Memory B cell (primary cell): Measurements from ENCODE around the gene PCDHA4.
"Not testable (repeated sequence)": the region's sequence is repeated elsewhere in the genome, so short reads cannot be mapped to it uniquely, and the experiment has no call there.

Experiments
- ATAC-seq: fragments of 150-1000 bp; cut with Tn5 transposase; 2 replicates; pipeline ENCODE4 v1.10.0; 2021; ENCODE audit warnings: low read depth, mild to moderate bottlenecking, moderate library complexity
- DNase-seq, 2 donors: peaks; one replicate each; pipeline ENCODE4 v3.0.0; 2022; ENCODE audit warnings: low spot score in 2 of 2
- H3K27ac Mint-ChIP-seq: one replicate; pipeline ENCODE4 v1.8.0; 2022; ENCODE audit warnings: mild to moderate bottlenecking, moderate library complexity, mixed read lengths
- H3K27me3 Mint-ChIP-seq: one replicate; pipeline ENCODE4 v1.8.0; 2022; ENCODE audit warnings: mixed read lengths
- H3K36me3 Mint-ChIP-seq: one replicate; pipeline ENCODE4 v1.8.0; 2022; ENCODE audit warnings: mild to moderate bottlenecking, mixed read lengths
- H3K4me1 Mint-ChIP-seq: one replicate; pipeline ENCODE4 v1.8.0; 2022; ENCODE audit warnings: mixed read lengths
- H3K4me3 Mint-ChIP-seq: one replicate; pipeline ENCODE4 v1.8.0; 2022; ENCODE audit warnings: mild to moderate bottlenecking, moderate library complexity, mixed read lengths
- H3K9me3 Mint-ChIP-seq: one replicate; pipeline ENCODE4 v1.8.0; 2022; ENCODE audit warnings: mixed read lengths

The PCDHA4 gene

DNA sequence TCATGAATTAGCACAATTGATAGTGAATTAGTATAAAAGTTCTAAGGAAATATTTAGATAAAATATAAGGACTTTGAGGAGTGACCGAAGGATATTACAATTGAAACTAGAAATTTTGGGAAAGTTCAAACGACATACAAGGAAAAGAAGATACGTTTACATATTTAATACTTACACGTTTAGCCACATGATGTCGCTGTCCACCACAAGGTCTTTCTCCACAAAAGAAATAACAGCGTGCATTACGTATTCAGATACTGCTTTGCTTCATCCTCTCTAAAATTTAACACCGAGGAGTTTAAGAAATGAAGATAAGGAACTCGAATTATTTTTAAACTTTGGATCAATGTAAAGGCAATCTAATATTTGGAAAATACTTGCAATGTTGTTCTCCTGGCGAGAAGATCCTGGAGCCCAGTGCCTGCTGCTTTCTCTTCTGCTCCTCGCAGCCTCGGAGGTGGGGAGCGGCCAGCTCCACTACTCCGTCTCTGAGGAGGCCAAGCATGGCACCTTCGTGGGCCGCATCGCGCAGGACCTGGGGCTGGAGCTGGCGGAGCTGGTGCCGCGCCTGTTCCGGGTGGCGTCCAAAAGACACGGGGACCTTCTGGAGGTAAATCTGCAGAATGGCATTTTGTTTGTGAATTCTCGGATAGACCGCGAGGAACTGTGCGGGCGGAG, 5.9 kb upstream of the PCDHA4 start, which contains the start of gene PCDHA3:
PCDHA3 (plus strand) TSS at position 242 of the 678 bp plus-strand sequence.
- Mint-ChIP-seq H3K9me3 (peaks cover 9% of the 10 kb centered on the region), H3K4me3 (no peak within 1 kb of the TSS), H3K36me3 (peaks cover 1% of the 10 kb centered on the region), H3K27ac (no peak within 1 kb of the TSS), H3K4me1 (no peaks in the 10 kb centered on the region), H3K27me3 (peaks cover 2% of the 10 kb centered on the region)
- ATAC-seq, result no peak
- DNase-seq, result no peak

DNA sequence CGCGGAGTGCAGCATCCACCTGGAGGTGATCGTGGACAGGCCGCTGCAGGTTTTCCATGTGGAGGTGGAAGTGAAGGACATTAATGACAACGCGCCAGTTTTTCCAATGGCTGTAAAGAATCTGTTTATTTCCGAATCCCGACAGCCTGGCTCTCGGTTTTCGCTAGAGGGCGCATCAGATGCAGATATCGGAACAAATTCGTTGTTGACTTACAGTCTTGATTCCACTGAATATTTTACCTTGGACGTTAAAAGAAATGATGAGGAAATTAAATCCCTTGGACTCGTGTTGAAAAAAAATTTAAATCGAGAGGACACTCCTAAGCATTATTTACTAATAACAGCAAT, 5.4 kb upstream of the PCDHA4 start:
- Mint-ChIP-seq H3K4me3 (no peak overlapping the region), H3K27ac (no peak overlapping the region), H3K9me3 (peaks cover 9% of the 10 kb centered on the region), H3K4me1 (no peaks in the 10 kb centered on the region), H3K27me3 (peaks cover 2% of the 10 kb centered on the region), H3K36me3 (peaks cover 1% of the 10 kb centered on the region)
- ATAC-seq (no peak), DNase-seq (no peak)

DNA sequence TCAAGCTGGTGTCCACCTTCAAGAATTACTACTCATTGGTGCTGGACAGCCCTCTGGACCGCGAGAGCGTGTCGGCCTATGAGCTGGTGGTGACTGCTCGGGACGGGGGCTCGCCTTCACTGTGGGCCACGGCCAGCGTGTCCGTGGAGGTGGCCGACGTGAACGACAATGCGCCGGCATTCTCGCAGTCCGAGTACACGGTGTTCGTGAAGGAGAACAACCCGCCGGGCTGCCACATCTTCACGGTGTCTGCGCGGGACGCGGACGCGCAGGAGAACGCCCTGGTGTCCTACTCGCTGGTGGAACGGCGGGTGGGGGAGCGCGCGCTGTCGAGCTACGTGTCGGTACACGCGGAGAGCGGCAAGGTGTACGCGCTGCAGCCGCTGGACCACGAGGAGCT, 4.5 kb upstream of the PCDHA4 start:
- not testable (repeated sequence) for H3K4me3 Mint-ChIP-seq, H3K4me1 Mint-ChIP-seq, H3K27me3 Mint-ChIP-seq, H3K36me3 Mint-ChIP-seq, H3K9me3 Mint-ChIP-seq, DNase-seq, H3K27ac Mint-ChIP-seq, ATAC-seq

DNA sequence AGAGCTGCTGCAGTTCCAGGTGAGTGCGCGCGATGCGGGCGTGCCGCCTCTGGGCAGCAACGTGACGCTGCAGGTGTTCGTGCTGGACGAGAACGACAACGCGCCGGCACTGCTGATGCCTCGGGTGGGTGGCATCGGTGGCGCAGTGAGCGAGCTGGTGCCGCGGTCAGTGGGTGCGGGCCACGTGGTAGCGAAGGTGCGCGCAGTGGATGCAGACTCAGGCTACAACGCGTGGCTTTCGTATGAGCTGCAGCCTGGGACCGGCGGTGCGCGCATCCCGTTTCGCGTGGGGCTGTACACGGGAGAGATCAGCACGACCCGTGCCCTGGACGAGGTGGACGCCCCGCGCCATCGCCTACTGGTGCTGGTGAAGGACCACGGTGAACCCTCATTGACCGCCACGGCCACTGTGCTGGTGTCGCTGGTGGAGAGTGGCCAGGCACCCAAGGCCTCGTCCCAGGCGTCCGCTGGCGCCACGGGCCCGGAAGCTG, 4.0 kb upstream of the PCDHA4 start:
- DNase-seq (no peak), ATAC-seq (no peak)
- no peak overlapping the region for H3K27ac Mint-ChIP-seq
- no peaks in the 10 kb centered on the region for H3K4me1 Mint-ChIP-seq
- peaks cover 1% of the 10 kb centered on the region for H3K36me3 Mint-ChIP-seq
- no peak overlapping the region for H3K4me3 Mint-ChIP-seq
- H3K9me3 Mint-ChIP-seq, result peaks cover 9% of the 10 kb centered on the region
- H3K27me3 Mint-ChIP-seq, result peaks cover 2% of the 10 kb centered on the region

DNA sequence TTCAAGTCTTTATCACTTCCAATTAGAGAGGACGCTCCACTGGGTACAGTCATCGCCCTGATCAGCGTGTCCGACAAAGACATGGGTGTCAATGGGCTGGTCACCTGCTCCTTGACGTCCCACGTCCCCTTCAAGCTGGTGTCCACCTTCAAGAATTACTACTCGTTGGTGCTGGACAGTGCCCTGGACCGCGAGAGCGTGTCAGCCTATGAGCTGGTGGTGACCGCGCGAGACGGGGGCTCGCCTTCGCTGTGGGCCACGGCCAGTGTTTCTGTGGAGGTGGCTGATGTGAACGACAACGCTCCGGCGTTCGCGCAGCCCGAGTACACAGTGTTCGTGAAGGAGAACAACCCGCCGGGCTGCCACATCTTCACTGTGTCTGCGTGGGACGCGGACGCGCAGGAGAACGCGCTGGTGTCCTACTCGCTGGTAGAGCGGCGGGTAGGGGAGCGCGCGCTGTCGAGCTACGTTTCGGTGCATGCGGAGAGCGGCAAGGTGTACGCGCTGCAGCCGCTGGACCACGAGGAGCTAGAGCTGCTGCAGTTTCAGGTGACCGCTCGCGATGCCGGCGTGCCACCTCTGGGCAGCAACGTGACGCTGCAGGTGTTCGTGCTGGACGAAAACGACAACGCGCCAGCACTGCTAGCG, 1.5 kb downstream of the PCDHA4 start:
- H3K27me3 Mint-ChIP-seq, ATAC-seq, H3K27ac Mint-ChIP-seq, H3K36me3 Mint-ChIP-seq, H3K4me3 Mint-ChIP-seq, DNase-seq, H3K4me1 Mint-ChIP-seq: not testable (repeated sequence)
- peaks cover 13% of the 10 kb centered on the region for H3K9me3 Mint-ChIP-seq

DNA sequence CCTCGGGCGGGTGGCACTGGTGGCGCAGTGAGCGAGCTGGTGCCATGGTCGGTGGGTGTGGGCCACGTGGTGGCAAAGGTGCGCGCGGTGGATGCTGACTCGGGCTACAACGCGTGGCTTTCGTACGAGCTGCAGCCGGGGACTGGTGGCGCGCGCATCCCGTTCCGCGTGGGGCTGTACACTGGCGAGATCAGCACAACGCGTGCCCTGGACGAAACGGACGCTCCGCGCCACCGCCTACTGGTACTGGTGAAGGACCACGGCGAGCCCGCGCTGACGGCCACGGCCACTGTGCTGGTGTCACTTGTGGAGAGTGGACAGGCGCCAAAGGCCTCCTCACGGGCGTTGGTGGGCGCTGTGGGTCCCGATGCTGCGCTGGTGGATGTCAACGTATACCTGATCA, 2.0 kb downstream of the PCDHA4 start:
- ATAC-seq, result no peak
- Mint-ChIP-seq H3K27me3 (peaks cover 2% of the 10 kb centered on the region), H3K27ac (no peak overlapping the region), H3K4me1 (no peaks in the 10 kb centered on the region), H3K36me3 (peaks cover 3% of the 10 kb centered on the region), H3K4me3 (no peak overlapping the region), H3K9me3 (peaks cover 12% of the 10 kb centered on the region)
- no peak for DNase-seq

DNA sequence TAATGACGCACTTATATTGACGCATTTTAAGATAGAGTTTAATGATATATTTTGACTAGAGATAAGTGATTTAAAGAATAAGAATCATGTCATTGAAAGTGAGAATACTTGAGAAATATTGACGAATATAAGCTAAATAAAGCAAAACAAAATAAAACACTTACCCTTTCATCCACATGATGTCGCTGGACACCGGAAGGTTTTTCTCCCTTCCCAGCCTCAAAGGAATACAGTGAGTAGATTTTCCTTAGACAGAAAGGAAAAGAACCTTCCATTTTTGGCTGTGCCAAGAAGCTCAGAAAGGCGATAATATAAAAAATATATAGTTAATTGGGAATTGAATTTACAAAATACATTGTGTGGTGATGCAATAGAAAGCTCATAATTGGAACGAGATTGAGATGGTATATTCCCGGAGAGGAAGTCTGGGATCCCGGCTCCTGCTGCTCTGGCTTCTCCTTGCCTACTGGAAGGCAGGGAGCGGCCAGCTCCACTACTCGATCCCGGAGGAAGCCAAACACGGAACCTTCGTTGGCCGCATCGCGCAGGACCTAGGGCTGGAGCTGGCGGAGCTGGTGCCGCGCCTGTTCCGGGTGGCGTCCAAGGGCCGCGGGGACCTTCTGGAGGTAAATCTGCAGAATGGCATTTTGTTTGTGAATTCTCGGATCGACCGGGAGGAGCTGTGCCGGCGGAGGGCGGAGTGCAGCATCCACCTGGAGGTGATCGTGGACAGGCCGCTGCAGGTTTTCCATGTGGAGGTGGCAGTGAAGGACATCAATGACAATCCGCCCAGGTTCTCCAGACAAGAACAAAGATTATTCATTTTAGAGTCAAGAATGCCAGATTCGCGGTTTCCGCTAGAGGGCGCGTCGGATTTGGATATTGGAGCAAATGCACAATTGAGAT, 14.8 kb downstream of the PCDHA4 start, which contains the start of gene PCDHA5:
PCDHA5 (plus strand) TSS at position 239 of the 906 bp plus-strand sequence.
- H3K27ac Mint-ChIP-seq, result no peak within 1 kb of the TSS
- peaks cover 3% of the 10 kb centered on the region for H3K27me3 Mint-ChIP-seq
- peaks cover 2% of the 10 kb centered on the region for H3K9me3 Mint-ChIP-seq
- H3K4me3 Mint-ChIP-seq, result no peak within 1 kb of the TSS
- DNase-seq (no peak), ATAC-seq (no peak)
- no peaks in the 10 kb centered on the region for H3K36me3 Mint-ChIP-seq
- H3K4me1 Mint-ChIP-seq, result no peaks in the 10 kb centered on the region

DNA sequence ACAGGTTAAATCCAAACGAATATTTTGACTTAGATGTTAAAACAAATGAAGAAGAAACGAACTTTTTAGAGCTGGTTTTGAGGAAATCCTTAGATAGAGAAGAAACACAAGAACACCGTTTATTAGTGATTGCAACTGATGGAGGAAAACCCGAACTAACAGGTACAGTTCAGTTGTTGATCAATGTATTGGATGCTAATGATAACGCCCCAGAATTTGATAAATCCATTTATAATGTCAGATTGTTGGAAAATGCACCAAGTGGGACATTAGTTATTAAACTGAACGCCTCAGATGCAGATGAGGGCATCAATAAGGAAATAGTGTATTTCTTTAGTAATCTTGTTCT, 15.4 kb downstream of the PCDHA4 start:
- DNase-seq (no peak), ATAC-seq (no peak)
- Mint-ChIP-seq H3K36me3 (no peaks in the 10 kb centered on the region), H3K4me3 (no peak overlapping the region), H3K27me3 (peaks cover 5% of the 10 kb centered on the region), H3K4me1 (no peaks in the 10 kb centered on the region), H3K27ac (no peak overlapping the region), H3K9me3 (peaks cover 4% of the 10 kb centered on the region)

DNA sequence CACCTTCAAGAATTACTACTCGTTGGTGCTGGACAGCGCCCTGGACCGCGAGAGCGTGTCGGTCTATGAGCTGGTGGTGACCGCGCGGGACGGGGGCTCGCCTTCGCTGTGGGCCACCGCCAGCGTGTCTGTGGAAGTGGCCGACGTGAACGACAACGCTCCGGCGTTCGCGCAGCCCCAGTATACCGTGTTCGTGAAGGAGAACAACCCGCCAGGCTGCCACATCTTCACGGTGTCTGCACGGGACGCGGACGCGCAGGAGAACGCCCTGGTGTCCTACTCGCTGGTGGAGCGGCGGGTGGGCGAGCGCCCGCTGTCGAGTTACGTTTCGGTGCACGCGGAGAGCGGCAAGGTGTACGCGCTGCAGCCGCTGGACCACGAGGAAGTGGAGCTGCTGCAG, 16.1 kb downstream of the PCDHA4 start:
- not testable (repeated sequence) for ATAC-seq, H3K36me3 Mint-ChIP-seq, DNase-seq, H3K4me3 Mint-ChIP-seq, H3K27me3 Mint-ChIP-seq, H3K27ac Mint-ChIP-seq, H3K4me1 Mint-ChIP-seq, H3K9me3 Mint-ChIP-seq

DNA sequence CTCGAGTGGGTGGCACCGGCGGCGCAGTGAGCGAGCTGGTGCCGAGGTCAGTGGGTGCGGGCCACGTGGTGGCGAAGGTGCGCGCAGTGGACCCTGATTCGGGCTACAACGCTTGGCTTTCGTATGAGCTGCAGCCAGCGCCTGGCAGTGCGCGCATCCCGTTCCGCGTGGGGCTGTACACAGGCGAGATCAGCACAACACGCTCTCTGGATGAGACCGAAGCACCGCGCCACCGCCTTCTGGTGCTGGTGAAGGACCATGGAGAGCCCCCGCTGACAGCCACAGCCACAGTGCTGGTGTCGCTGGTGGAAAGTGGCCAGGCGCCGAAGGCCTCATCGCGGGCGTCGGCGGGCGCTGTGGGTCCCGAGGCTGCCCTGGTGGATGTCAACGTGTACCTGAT, 16.6 kb downstream of the PCDHA4 start:
- ATAC-seq (no peak), DNase-seq (no peak)
- Mint-ChIP-seq H3K27ac (no peak overlapping the region), H3K9me3 (peaks cover 4% of the 10 kb centered on the region), H3K4me3 (no peak overlapping the region), H3K27me3 (peaks cover 4% of the 10 kb centered on the region), H3K4me1 (no peaks in the 10 kb centered on the region), H3K36me3 (no peaks in the 10 kb centered on the region)

DNA sequence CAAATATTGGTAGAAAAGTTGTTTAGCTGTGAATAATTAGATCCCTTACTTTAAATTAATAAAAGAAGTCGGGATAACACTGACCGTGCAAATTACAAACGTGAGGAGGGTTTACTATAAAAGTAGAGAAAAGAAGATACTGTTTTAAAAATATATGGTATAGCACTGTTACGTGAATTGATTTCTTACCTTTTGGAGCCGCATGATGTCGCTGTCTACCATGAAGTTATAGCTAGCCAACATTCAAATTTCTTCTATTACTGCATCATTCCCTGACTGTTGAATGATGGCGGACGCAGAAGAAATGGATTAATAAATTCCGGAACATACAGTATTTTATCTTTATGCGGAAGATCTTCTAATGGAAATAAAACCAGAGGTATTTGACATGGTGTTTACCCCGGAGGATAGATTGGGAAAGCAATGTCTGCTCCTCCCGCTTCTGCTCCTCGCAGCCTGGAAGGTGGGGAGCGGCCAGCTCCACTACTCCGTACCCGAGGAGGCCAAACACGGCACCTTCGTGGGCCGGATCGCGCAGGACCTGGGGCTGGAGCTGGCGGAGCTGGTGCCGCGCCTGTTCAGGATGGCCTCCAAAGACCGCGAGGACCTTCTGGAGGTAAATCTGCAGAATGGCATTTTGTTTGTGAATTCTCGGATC, 21.0 kb downstream of the PCDHA4 start, which contains the start of gene PCDHA6:
PCDHA6 (plus strand) TSS at position 257 of the 658 bp plus-strand sequence; CDS start at position 389, 132 bp downstream.
- H3K27me3 Mint-ChIP-seq, result peaks cover 7% of the 10 kb centered on the region
- ATAC-seq, result no peak
- no peaks in the 10 kb centered on the region for H3K4me1 Mint-ChIP-seq
- no peak within 1 kb of the TSS for H3K4me3 Mint-ChIP-seq
- no peak for DNase-seq
- peaks cover 5% of the 10 kb centered on the region for H3K9me3 Mint-ChIP-seq
- no peaks in the 10 kb centered on the region for H3K36me3 Mint-ChIP-seq
- H3K27ac Mint-ChIP-seq, result no peak within 1 kb of the TSS

DNA sequence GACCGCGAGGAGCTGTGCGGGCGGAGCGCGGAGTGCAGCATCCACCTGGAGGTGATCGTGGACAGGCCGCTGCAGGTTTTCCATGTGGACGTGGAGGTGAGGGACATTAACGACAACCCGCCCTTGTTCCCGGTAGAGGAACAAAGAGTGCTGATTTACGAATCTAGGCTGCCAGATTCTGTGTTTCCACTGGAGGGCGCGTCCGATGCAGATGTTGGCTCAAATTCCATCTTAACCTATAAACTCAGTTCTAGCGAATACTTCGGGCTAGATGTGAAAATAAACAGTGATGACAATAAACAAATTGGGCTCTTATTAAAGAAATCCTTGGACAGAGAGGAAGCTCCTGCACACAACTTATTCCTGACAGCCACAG, 21.5 kb downstream of the PCDHA4 start:
- H3K27me3 Mint-ChIP-seq, result peaks cover 9% of the 10 kb centered on the region
- no peaks in the 10 kb centered on the region for H3K36me3 Mint-ChIP-seq
- H3K9me3 Mint-ChIP-seq, result peaks cover 7% of the 10 kb centered on the region
- H3K4me1 Mint-ChIP-seq, result no peaks in the 10 kb centered on the region
- DNase-seq (no peak), ATAC-seq (no peak)
- no peak overlapping the region for H3K4me3 Mint-ChIP-seq
- H3K27ac Mint-ChIP-seq, result no peak overlapping the region

DNA sequence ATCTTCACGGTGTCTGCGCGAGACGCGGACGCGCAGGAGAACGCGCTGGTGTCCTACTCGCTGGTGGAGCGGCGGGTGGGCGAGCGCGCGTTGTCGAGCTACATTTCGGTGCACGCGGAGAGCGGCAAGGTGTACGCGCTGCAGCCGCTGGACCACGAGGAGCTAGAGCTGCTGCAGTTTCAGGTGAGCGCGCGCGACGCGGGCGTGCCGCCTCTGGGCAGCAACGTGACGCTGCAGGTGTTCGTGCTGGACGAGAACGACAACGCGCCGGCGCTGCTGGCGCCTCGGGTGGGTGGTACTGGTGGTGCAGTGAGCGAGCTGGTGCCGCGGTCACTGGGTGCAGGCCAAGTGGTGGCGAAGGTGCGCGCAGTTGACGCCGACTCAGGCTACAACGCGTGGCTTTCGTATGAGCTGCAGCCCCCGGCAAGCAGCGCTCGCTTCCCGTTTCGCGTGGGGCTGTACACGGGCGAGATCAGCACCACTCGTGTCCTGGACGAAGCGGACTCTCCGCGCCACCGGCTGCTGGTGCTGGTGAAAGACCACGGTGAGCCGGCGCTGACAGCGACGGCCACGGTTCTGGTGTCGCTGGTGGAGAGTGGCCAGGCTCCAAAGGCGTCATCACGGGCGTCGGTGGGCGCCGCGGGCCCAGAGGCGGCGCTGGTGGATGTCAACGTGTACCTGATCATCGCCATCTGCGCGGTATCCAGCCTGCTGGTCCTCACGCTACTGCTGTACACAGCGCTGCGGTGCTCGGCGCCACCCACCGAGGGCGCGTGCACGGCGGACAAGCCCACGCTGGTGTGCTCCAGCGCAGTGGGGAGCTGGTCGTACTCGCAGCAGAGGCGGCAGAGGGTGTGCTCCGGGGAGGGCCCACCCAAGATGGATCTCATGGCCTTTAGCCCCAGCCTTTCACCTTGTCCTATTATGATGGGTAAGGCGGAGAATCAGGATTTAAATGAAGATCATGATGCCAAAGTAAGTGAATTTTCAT, 22.9 kb downstream of the PCDHA4 start:
- H3K27ac Mint-ChIP-seq, H3K9me3 Mint-ChIP-seq, H3K4me3 Mint-ChIP-seq, H3K4me1 Mint-ChIP-seq, DNase-seq, ATAC-seq, H3K36me3 Mint-ChIP-seq: not testable (repeated sequence)
- H3K27me3 Mint-ChIP-seq, result peaks cover 10% of the 10 kb centered on the region
